Keratinocyte (primary cell): ENCODE measurements around the gene ELMO2. TPM values are rescaled to one million over a fixed set of nuclear protein-coding genes. Genes with fewer than 3 reads are reported as not detected.

Source experiments
- DNase-seq: peaks from one replicate; pipeline ENCODE4 v3.0.0-alpha.2; 2011; ENCODE audit warnings: low read depth, missing footprints, low spot score
- FAIRE-seq: peaks from 2 replicates; lab custom pipeline; 2011; peaks lifted over from hg19 to GRCh38; lab: Jason Lieb, UNC
- H2AFZ ChIP-seq: 2 replicates; pipeline ENCODE4 v1.6.0; 2012; ENCODE audit warnings: low read length, control low read depth, inconsistent platforms; ENCODE audit not compliant: control insufficient read depth
- H3K27ac ChIP-seq: 2 replicates; pipeline ENCODE4 v1.5.1; 2011; ENCODE audit warnings: low read length; ENCODE audit not compliant: control insufficient read depth, insufficient read depth
- H3K27me3 ChIP-seq: 3 replicates; pipeline ENCODE4 v1.6.0; 2011; ENCODE audit warnings: low read length; ENCODE audit not compliant: control insufficient read depth, insufficient read depth; ENCODE audit errors: extremely low read depth
- H3K36me3 ChIP-seq, 2 experiments: 2 replicates in 1 of 2; 3 replicates in 1 of 2; pipeline ENCODE4 v1.5.1; 2011; ENCODE audit warnings: low read length in 2 of 2, mild to moderate bottlenecking in 1 of 2; ENCODE audit not compliant: control insufficient read depth in 2 of 2, insufficient read depth in 2 of 2; ENCODE audit errors: extremely low read depth in 1 of 2
- H3K4me1 ChIP-seq: 3 replicates; pipeline ENCODE4 v1.5.1; 2011; ENCODE audit warnings: low read length; ENCODE audit not compliant: control insufficient read depth, insufficient read depth; ENCODE audit errors: extremely low read depth
- H3K4me2 ChIP-seq: 3 replicates; pipeline ENCODE4 v1.6.0; 2011; ENCODE audit warnings: low read depth, low read length; ENCODE audit not compliant: control insufficient read depth, insufficient read depth; ENCODE audit errors: extremely low read depth
- H3K4me3 ChIP-seq, 3 experiments: fragments of 200-600 bp in 1 of 3; sonication (generic) in 1 of 3; 2 replicates in 2 of 3; 3 replicates in 1 of 3; pipeline ENCODE4 v1.5.1; 2011 to 2016; ENCODE audit warnings: low read length in 3 of 3, mild to moderate bottlenecking in 3 of 3, control low read depth in 2 of 3, inconsistent platforms in 1 of 3, low read depth in 1 of 3, mixed read lengths in 1 of 3, mixed run types in 1 of 3, moderate library complexity in 1 of 3; ENCODE audit not compliant: control insufficient read depth in 2 of 3, insufficient read depth in 2 of 3; ENCODE audit errors: extremely low read depth in 1 of 3
- H3K79me2 ChIP-seq: 2 replicates; pipeline ENCODE4 v1.6.0; 2012; ENCODE audit warnings: low read length; ENCODE audit not compliant: control insufficient read depth, insufficient read depth
- H3K9ac ChIP-seq: 3 replicates; pipeline ENCODE4 v1.6.0; 2011; ENCODE audit warnings: low read length; ENCODE audit not compliant: control insufficient read depth, insufficient read depth; ENCODE audit errors: extremely low read depth
- H3K9me1 ChIP-seq: 3 replicates; pipeline ENCODE4 v1.6.0; 2011; ENCODE audit warnings: low read length; ENCODE audit not compliant: control insufficient read depth, insufficient read depth; ENCODE audit errors: extremely low read depth
- H3K9me3 ChIP-seq: 2 replicates; pipeline ENCODE4 v1.5.1; 2012; ENCODE audit warnings: low read depth, low read length; ENCODE audit not compliant: control insufficient read depth
- H4K20me1 ChIP-seq: 3 replicates; pipeline ENCODE4 v1.6.0; 2011; ENCODE audit warnings: low read length; ENCODE audit not compliant: control insufficient read depth, insufficient read depth; ENCODE audit errors: extremely low read depth
- CTCF ChIP-seq, 3 experiments: IDR thresholded peaks in 1 of 3; conservative IDR thresholded peaks in 1 of 3; optimal IDR thresholded peaks in 1 of 3; 2 replicates in 2 of 3; 3 replicates in 1 of 3; pipeline versions ENCODE3 to v1.5.1; 2011; ENCODE audit warnings: low read length in 3 of 3, mild to moderate bottlenecking in 3 of 3, moderate library complexity in 2 of 3, control low read depth in 1 of 3, inconsistent platforms in 1 of 3; ENCODE audit not compliant: insufficient read depth in 2 of 3; ENCODE audit errors: extremely low read depth in 1 of 3
- EZH2 ChIP-seq: IDR thresholded peaks from one replicate; pipeline ENCODE4 v1.6.1; 2012; ENCODE audit warnings: inconsistent platforms, mild to moderate bottlenecking, low read length, moderate library complexity
- dilution Hi-C: fragments of 300-500 bp; cut with MboI; formaldehyde crosslinking; loops from one replicate; pipeline ENCODE4 v1.7.0; 2020; ENCODE audit warnings: low sequenced_read_pairs; ENCODE audit not compliant: extremely low pct_ligation_motif_present
- polyA plus RNA-seq, 5 experiments: library from polyadenylated mRNA; depleted of rRNA in 3 of 5; stranded (reverse) in 3 of 5; stranded (forward) in 1 of 5; unstranded in 1 of 5; fragments of >200 nt; gene quantifications; 1 replicate in 1 of 5; 2 replicates in 3 of 5; 3 replicates in 1 of 5; pipeline versions ENCODE4 v1.2.1 to v1.2.3, GENCODE V29; 2011 to 2012; ENCODE audit warnings: missing spikeins in 2 of 5, low read depth in 1 of 5, low replicate concordance in 1 of 5

Gene ELMO2
- polyA plus RNA-seq, 1 donor (not counting 4 experiments of a cell fraction or from before 2014, with no cell fraction given): 28.5 TPM

- no peak overlapping the region for H2AFZ ChIP-seq
- FAIRE-seq (no peak), DNase-seq (no peak)
- peaks cover 3% of the 10 kb centered on the region for H4K20me1 ChIP-seq
- no peaks in the 10 kb centered on the region for H3K9me3 ChIP-seq
- peak overlapping the region; percentile 61 for H3K4me2 ChIP-seq
- no peak overlapping the region for H3K27ac ChIP-seq
- H3K4me3 ChIP-seq: no peak overlapping the region
- peaks cover 19% of the 10 kb centered on the region for H3K4me1 ChIP-seq
- no peaks in the 10 kb centered on the region for H3K27me3 ChIP-seq
- peaks cover 40% of the 10 kb centered on the region for H3K79me2 ChIP-seq
- H3K9ac ChIP-seq: no peak overlapping the region
- no peaks in the 10 kb centered on the region for H3K9me1 ChIP-seq
- no peak for TF ChIP-seq CTCF (optimal IDR thresholded peaks at IDR 0.05 in 1 of 3, IDR thresholded peaks at IDR 0.05 in 1 of 3, conservative IDR thresholded peaks at IDR 0.05 in 1 of 3; ENCODE audit: extremely low read depth in 1 of 3, insufficient read depth in 2 of 3, low read length in 3 of 3)
- no peak for TF ChIP-seq EZH2
- H3K36me3 ChIP-seq: peaks cover 0 to 1% of the 10 kb centered on the region in 2 experiments
- dilution Hi-C loops: no loop called here
Measured at GRCh38 chr20:46400253-46400652, 6.2 kb downstream of the ELMO2 start.

- Histone ChIP-seq H3K36me3 (peaks cover 0 to 1% of the 10 kb centered on the region in 2 experiments), H2AFZ (no peak overlapping the region), H3K4me3 (no peak overlapping the region), H3K4me1 (peaks cover 17% of the 10 kb centered on the region), H3K9me1 (no peaks in the 10 kb centered on the region), H3K27me3 (no peaks in the 10 kb centered on the region), H4K20me1 (peaks cover 3% of the 10 kb centered on the region), H3K9ac (no peak overlapping the region), H3K9me3 (no peaks in the 10 kb centered on the region), H3K27ac (no peak overlapping the region), H3K4me2 (no peak overlapping the region), H3K79me2 (peaks cover 33% of the 10 kb centered on the region)
- FAIRE-seq: no peak
- dilution Hi-C loops: no loop called here
- no peak for TF ChIP-seq EZH2
- TF ChIP-seq CTCF (optimal IDR thresholded peaks at IDR 0.05 in 1 of 3, IDR thresholded peaks at IDR 0.05 in 1 of 3, conservative IDR thresholded peaks at IDR 0.05 in 1 of 3; ENCODE audit: extremely low read depth in 1 of 3, insufficient read depth in 2 of 3, low read length in 3 of 3): no peak
- no peak for DNase-seq
Measured at GRCh38 chr20:46399401-46399800, 7.0 kb downstream of the ELMO2 start.
